ENCODE measurements around the gene MRPL53. TPM values are rescaled to one million over a fixed set of nuclear protein-coding genes. Genes with fewer than 3 reads are reported as not detected.
A peak's percentile ranks its signal among the peaks of the same experiment; 100 is the strongest.

Gene MRPL53
- total and polyA plus RNA-seq, 2 of the 4 experiments (the other 2 are of a cell fraction): 5.2 to 39.0 TPM

DNA sequence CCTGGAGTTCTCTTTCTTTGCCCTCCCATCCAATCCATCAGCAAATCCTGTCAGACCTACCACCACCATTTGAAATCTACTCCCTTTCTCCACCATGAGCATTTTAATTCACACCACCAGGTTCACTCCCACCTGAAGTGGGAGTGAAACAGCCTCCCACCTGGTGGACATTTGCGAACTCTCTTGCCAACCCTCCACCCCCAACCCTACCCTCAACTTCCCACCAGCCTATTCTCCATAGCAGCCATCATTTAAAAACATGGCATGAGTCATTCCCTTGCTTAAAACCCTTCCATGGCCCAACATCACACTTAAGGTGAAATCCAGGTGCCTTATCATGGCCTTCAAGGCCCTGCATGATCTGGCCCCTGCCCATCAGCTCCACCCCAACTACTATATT is 34.2 kb downstream of the MRPL53 start:
- Histone ChIP-seq H3K27ac (ENCODE audit: insufficient read depth, low read length) (no peak overlapping the region), H3K56ac (ENCODE audit: extremely low read depth, insufficient read depth, low read length) (no peak overlapping the region), H2AFZ (replicated peaks; ENCODE audit: low read length, poor library complexity) (no peak overlapping the region), H2AK5ac (ENCODE audit: low read depth, low read length) (0 out of 2 replicates have a peak overlapping the region, but pooled peaks have one; percentile 9), H2BK5ac (ENCODE audit: low read depth, low read length, poor library complexity, severe bottlenecking) (no peak overlapping the region), H3K27me3 (ENCODE audit: control insufficient read depth, insufficient read depth, low read length) (no peaks in the 10 kb centered on the region), H2AK9ac (replicated peaks; ENCODE audit: low read depth, low read length, poor library complexity) (no peak overlapping the region), H3K14ac (replicated peaks; ENCODE audit: low read depth, low read length) (0 out of 2 replicates have a peak overlapping the region, but pooled peaks have one; percentile 28), H3K18ac (ENCODE audit: low read depth, low read length) (no peak overlapping the region), H4K91ac (ENCODE audit: insufficient read depth, low read depth, low read length) (no peak overlapping the region), H3K4me1 (ENCODE audit: control insufficient read depth, insufficient read depth, low read length) (peaks cover 23% of the 10 kb centered on the region), H3K79me1 (ENCODE audit: low read depth in 1 of 2, low read length in 2 of 2) (peaks cover 23 to 50% of the 10 kb centered on the region in 2 experiments), H3K4me2 (ENCODE audit: low read depth, low read length) (no peak overlapping the region), H3K9me1 (ENCODE audit: insufficient read depth, low read length) (peaks cover 21% of the 10 kb centered on the region), H2BK20ac (ENCODE audit: low read depth, low read length) (no peak overlapping the region; the same call in 1 of the 2 replicates), H3K4ac (ENCODE audit: low read depth, low read length) (no peak overlapping the region), H3K4me3 (ENCODE audit: insufficient read depth, low read depth, low read length) (no peak overlapping the region), H3K23ac (ENCODE audit: low read depth, low read length) (peak overlapping the region; percentile 35; the same call in 1 of the 2 replicates), H4K8ac (ENCODE audit: low read depth in 2 of 2, low read length in 2 of 2) (no peak overlapping the region), H2BK120ac (ENCODE audit: low read depth, low read length) (no peak overlapping the region), H3K9me3 (ENCODE audit: control insufficient read depth, insufficient read depth, low read length) (no peaks in the 10 kb centered on the region), H4K20me1 (ENCODE audit: insufficient read depth, low read length) (0 out of 2 replicates have a peak, but pooled peaks cover 3% of the 10 kb centered on the region), H3K9ac (ENCODE audit: low read depth, low read length) (no peak overlapping the region), H4K5ac (ENCODE audit: low read depth, low read length) (no peak overlapping the region), H3K36me3 (ENCODE audit: control insufficient read depth, insufficient read depth, low read length) (no peaks in the 10 kb centered on the region; the same call in 1 of the 2 replicates), H2BK15ac (ENCODE audit: low read depth, low read length) (no peak overlapping the region)
- ChIA-PET POLR2A (ENCODE audit: unreplicated experiment) (no interaction called here), CTCF (no interaction called here)
- dilution Hi-C loops (cut with HindIII; ENCODE audit: low sequenced_read_pairs, unreplicated experiment) (no loop called here), in situ Hi-C loops (cut with MboI; ENCODE audit: low sequenced_read_pairs) (no loop called here), intact Hi-C loops (cut with micrococcal nuclease) (no loop called here)
- TF ChIP-seq SMC3 (IDR thresholded peaks at IDR 0.05; ENCODE audit: low read depth, low read length): no peak
- TF ChIP-seq RCOR1 (IDR thresholded peaks at IDR 0.05; ENCODE audit: insufficient replicate concordance, low read length): no peak
- TF ChIP-seq, protein P1, sequence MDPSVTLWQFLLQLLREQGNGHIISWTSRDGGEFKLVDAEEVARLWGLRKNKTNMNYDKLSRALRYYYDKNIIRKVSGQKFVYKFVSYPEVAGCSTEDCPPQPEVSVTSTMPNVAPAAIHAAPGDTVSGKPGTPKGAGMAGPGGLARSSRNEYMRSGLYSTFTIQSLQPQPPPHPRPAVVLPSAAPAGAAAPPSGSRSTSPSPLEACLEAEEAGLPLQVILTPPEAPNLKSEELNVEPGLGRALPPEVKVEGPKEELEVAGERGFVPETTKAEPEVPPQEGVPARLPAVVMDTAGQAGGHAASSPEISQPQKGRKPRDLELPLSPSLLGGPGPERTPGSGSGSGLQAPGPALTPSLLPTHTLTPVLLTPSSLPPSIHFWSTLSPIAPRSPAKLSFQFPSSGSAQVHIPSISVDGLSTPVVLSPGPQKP (IDR thresholded peaks at IDR 0.05; ENCODE audit: borderline replicate concordance, low read depth, low read length): no peak
- no peak for TF ChIP-seq MAFK (IDR thresholded peaks at IDR 0.05; ENCODE audit: low read depth, low read length)
- TF ChIP-seq RFX5 (IDR thresholded peaks at IDR 0.05; ENCODE audit: low read depth, low read length): no peak
- TF ChIP-seq RAD21 (IDR thresholded peaks at IDR 0.05; ENCODE audit: low read length): no peak
- TF ChIP-seq CEBPB (IDR thresholded peaks at IDR 0.05; ENCODE audit: low read depth, low read length): no peak
- TF ChIP-seq POLR2A (IDR thresholded peaks at IDR 0.05; ENCODE audit: low read depth, low read length): no peak
- TF ChIP-seq MXI1 (IDR thresholded peaks at IDR 0.05; ENCODE audit: borderline replicate concordance, low read depth, low read length): no peak
- no peak for TF ChIP-seq BHLHE40 (IDR thresholded peaks at IDR 0.05; ENCODE audit: low read depth, low read length)
- no peak for TF ChIP-seq CHD1 (IDR thresholded peaks at IDR 0.05; ENCODE audit: low read depth, low read length)
- TF ChIP-seq, protein P2, sequence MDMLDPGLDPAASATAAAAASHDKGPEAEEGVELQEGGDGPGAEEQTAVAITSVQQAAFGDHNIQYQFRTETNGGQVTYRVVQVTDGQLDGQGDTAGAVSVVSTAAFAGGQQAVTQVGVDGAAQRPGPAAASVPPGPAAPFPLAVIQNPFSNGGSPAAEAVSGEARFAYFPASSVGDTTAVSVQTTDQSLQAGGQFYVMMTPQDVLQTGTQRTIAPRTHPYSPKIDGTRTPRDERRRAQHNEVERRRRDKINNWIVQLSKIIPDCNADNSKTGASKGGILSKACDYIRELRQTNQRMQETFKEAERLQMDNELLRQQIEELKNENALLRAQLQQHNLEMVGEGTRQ (IDR thresholded peaks at IDR 0.05; ENCODE audit: low read depth, low read length): no peak
- no peak for TF ChIP-seq FOS (IDR thresholded peaks at IDR 0.05; ENCODE audit: low read depth, low read length)
- no peak for TF ChIP-seq MAZ (IDR thresholded peaks at IDR 0.05; ENCODE audit: borderline replicate concordance, low read depth, low read length)
- TF ChIP-seq NFE2L2 (IDR thresholded peaks at IDR 0.05; ENCODE audit: low read depth, low read length): no peak
- TF ChIP-seq, protein P3, sequence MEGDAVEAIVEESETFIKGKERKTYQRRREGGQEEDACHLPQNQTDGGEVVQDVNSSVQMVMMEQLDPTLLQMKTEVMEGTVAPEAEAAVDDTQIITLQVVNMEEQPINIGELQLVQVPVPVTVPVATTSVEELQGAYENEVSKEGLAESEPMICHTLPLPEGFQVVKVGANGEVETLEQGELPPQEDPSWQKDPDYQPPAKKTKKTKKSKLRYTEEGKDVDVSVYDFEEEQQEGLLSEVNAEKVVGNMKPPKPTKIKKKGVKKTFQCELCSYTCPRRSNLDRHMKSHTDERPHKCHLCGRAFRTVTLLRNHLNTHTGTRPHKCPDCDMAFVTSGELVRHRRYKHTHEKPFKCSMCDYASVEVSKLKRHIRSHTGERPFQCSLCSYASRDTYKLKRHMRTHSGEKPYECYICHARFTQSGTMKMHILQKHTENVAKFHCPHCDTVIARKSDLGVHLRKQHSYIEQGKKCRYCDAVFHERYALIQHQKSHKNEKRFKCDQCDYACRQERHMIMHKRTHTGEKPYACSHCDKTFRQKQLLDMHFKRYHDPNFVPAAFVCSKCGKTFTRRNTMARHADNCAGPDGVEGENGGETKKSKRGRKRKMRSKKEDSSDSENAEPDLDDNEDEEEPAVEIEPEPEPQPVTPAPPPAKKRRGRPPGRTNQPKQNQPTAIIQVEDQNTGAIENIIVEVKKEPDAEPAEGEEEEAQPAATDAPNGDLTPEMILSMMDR (conservative IDR thresholded peaks at IDR 0.05; ENCODE audit: low read depth, low read length): no peak
- BruUV-seq (replicated peaks): no TSS peak
- ATAC-seq (ENCODE audit: low read depth): no peak
- no CpG with 5 or more reads among the region's 1 CpG for WGBS, 2 experiments (ENCODE audit: extremely low coverage in 2 of 2, insufficient read length in 1 of 2)
- DNase-seq: no peak
